Suprapubic skin (tissue), 3 donors: ENCODE measurements around the gene FAM219A.

ENCODE experiments used
- POLR2A ChIP-seq, 2 donors: fragments of 450-650 bp; IDR thresholded peaks; one replicate each; pipeline ENCODE4 v1.6.1; 2017; ENCODE audit warnings: antibody characterized with exemption in 2 of 2, mild to moderate bottlenecking in 2 of 2, moderate library complexity in 2 of 2
- TF ChIP-seq, protein P1 (sequence below), 2 donors: fragments of 200-600 bp in 1 of 2; fragments of 450-650 bp in 1 of 2; sonication (generic) in 1 of 2; IDR thresholded peaks; one replicate each; pipeline ENCODE4 v1.5.1; 2016 to 2019; ENCODE audit warnings: antibody characterized with exemption in 2 of 2, mild to moderate bottlenecking in 1 of 2, moderate library complexity in 1 of 2

DNA sequence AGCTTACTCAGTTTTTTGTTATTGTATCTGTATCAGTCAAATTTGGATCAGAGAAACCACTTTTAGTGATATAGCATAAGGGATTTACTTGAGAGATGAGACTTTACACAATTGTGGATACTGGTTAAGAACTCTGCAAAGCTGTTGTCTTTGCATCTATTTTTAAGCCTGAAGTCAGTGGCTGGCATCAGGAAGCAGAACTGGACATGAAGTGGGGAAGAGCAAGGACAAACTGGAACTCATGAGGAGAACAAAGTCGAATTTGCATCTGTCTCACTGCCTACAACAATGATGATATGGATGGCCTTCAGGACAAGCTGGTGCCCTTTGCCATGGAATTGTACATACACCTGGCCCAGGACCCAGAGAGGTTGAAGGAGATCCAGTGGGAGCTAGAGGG, 65.9 kb downstream of the FAM219A start:
- TF ChIP-seq, protein P1, sequence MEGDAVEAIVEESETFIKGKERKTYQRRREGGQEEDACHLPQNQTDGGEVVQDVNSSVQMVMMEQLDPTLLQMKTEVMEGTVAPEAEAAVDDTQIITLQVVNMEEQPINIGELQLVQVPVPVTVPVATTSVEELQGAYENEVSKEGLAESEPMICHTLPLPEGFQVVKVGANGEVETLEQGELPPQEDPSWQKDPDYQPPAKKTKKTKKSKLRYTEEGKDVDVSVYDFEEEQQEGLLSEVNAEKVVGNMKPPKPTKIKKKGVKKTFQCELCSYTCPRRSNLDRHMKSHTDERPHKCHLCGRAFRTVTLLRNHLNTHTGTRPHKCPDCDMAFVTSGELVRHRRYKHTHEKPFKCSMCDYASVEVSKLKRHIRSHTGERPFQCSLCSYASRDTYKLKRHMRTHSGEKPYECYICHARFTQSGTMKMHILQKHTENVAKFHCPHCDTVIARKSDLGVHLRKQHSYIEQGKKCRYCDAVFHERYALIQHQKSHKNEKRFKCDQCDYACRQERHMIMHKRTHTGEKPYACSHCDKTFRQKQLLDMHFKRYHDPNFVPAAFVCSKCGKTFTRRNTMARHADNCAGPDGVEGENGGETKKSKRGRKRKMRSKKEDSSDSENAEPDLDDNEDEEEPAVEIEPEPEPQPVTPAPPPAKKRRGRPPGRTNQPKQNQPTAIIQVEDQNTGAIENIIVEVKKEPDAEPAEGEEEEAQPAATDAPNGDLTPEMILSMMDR (IDR thresholded peaks at IDR 0.05): no peak
- TF ChIP-seq POLR2A (IDR thresholded peaks at IDR 0.05): no peak
